Kidney epithelial cell (primary cell): Measurements from ENCODE around the gene ARMCX6. TPM values are rescaled to one million over a fixed set of nuclear protein-coding genes. Genes with fewer than 3 reads are reported as not detected.
A peak's percentile ranks its signal among the peaks of the same experiment; 100 is the strongest.

ENCODE experiments used
- DNase-seq: peaks from one replicate; pipeline ENCODE4 v3.0.0-alpha.2; 2010; ENCODE audit warnings: low read depth
- H3K27me3 ChIP-seq: 2 replicates; pipeline ENCODE4 v1.6.0; 2011; ENCODE audit warnings: low read length; ENCODE audit not compliant: control insufficient read depth, insufficient read depth
- H3K36me3 ChIP-seq: 2 replicates; pipeline ENCODE4 v1.5.1; 2011; ENCODE audit warnings: low read length; ENCODE audit not compliant: control insufficient read depth, insufficient read depth
- H3K4me3 ChIP-seq: 2 replicates; pipeline ENCODE4 v1.5.1; 2011; ENCODE audit warnings: low read depth, mild to moderate bottlenecking, control low read depth, low read length
- CTCF ChIP-seq: IDR thresholded peaks from 2 replicates; pipeline ENCODE4 v1.5.1; 2011; ENCODE audit warnings: mild to moderate bottlenecking, moderate library complexity, low read length, control low read depth, inconsistent platforms; ENCODE audit not compliant: insufficient read depth, poor library complexity, severe bottlenecking
- total RNA-seq: library from RNA; depleted of rRNA; stranded (reverse); fragments of >200 nt; gene quantifications from 2 replicates; pipeline ENCODE4 v1.2.3, GENCODE V29; 2015

The ARMCX6 gene
- total RNA-seq: 34.4 and 36.8 TPM in 2 replicates

GRCh38 chrX:101617211-101618191 lies at the start of gene ARMCX6:
Gene ARMCX6, minus strand, starts transcription at chrX:101618000. Its CDS starts 1,380 bp downstream, at chrX:101616620.
- H3K4me3 ChIP-seq: peak within 1 kb of the TSS; percentile 69
- H3K27me3 ChIP-seq: no peaks in the 10 kb centered on the region
- peak; percentile 54 for TF ChIP-seq CTCF
- DNase-seq: no peak
- no peaks in the 10 kb centered on the region for H3K36me3 ChIP-seq

GRCh38 chrX:101659601-101660063 lies 41.8 kb upstream of the ARMCX6 start, which contains the start of gene ARMCX2:
Gene ARMCX2, minus strand, starts transcription at chrX:101659850. Its CDS starts 2,262 bp downstream, at chrX:101657588.
- TF ChIP-seq CTCF: no peak
- Histone ChIP-seq H3K36me3 (no peaks in the 10 kb centered on the region), H3K4me3 (peak within 1 kb of the TSS; percentile 64), H3K27me3 (peaks cover 4% of the 10 kb centered on the region)
- DNase-seq: peak; percentile 4

GRCh38 chrX:101658661-101659491 lies 41.1 kb upstream of the ARMCX6 start:
- DNase-seq: no peak
- Histone ChIP-seq H3K27me3 (peaks cover under 1% of the 10 kb centered on the region), H3K4me3 (peak overlapping the region; percentile 64), H3K36me3 (no peaks in the 10 kb centered on the region)
- no peak for TF ChIP-seq CTCF

GRCh38 chrX:101657495-101657894 lies 39.7 kb upstream of the ARMCX6 start:
- TF ChIP-seq CTCF: no peak
- Histone ChIP-seq H3K27me3 (no peaks in the 10 kb centered on the region), H3K4me3 (no peak overlapping the region), H3K36me3 (no peaks in the 10 kb centered on the region)
- no peak for DNase-seq

GRCh38 chrX:101656817-101657216 lies 39.0 kb upstream of the ARMCX6 start:
- Histone ChIP-seq H3K27me3 (no peaks in the 10 kb centered on the region), H3K4me3 (no peak overlapping the region), H3K36me3 (no peaks in the 10 kb centered on the region)
- DNase-seq: no peak
- no peak for TF ChIP-seq CTCF
